TTC549 (cell line): ENCODE data around the gene LBX1.

Source experiments
- FAIRE-seq: peaks from 2 replicates; lab custom pipeline; 2012; peaks lifted over from hg19 to GRCh38; lab: Jason Lieb, UNC

LBX1 gene

DNA sequence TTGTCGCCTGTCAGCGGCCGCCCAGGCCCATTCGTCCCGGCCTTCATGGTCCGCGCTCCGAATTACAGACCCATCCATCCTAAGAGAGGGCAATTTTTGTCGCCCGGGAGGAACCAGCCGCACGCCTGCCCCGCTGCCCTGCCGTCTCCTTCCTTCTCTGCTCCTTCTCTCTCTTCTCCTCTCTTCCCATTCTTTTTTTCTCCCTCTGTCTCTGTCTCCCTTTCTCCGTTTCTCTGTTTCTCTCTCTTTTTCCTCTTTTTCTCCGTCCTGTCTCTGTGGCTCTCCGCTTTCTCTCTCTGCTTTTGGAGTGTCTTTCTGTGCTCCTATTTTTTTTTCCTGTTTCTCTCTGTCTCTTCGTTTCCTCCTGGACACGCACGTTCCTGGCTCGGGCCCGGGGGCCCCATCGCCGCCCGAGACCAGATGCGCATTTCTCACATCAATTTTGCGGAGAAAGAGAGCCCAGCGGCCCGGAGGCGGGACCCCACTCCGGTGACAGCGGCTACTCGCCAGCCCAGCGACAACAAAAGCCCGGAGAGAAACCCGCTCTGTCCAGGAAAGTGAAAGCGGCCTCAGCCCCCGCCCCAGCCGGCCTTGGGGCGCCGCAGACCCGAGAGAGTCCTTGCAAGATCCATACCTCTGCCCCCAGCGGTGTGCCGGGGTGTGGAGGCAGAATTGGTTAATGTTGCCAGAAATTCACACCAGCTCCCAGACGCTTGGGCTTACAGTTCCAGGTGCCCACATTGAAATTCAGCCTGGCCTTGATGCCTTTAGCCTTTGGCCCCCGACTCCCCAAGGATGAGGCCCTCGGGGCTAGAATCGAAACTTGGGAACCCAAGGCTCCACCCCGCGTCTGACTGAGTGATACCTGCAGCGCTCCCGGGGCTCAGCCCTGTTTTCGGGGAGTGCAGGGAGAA lies 4.1 kb downstream of the LBX1 start:
- FAIRE-seq: no peak

DNA sequence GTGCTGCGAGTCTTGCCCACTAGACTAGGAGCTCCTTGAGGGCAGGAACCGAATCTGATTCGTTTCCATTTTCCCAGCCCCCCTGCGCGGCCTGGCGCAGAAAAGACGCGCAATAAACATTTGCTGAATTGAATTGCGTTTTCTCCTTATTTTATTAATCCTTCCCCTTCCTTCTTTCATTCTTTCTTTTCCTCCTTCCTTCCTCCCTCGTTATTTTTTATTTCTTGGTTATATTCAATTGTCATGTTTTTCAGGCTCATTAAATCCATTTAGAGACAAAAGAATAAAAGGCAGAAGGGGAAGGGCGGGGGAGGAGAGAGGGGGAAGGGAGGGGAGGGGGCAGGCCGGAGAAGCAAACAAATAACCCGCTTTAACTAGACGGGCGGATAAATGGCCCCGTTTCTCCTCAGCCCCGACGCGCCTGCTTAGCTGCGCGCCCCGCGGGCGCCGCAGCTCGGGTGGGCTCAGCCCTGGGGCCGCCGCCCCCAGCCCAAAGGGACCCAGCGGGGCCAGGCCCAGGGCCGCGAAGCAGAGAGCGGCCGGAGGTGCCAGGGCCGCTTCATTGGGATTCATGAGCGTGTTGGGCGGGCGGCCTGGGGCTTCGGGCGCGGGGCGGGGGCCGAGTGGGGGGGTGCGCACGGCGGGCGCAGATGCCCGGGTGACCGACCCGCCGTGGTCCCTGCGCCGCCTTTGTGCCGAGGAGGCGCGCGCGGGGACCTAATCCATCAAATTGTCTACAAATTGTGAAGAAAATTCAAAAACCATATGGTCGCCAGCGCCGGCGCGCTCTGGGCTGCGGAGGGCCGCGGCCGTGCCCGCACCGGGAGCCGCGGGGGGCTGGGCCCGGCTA lies 5.0 kb downstream of the LBX1 start:
- FAIRE-seq: no peak

DNA sequence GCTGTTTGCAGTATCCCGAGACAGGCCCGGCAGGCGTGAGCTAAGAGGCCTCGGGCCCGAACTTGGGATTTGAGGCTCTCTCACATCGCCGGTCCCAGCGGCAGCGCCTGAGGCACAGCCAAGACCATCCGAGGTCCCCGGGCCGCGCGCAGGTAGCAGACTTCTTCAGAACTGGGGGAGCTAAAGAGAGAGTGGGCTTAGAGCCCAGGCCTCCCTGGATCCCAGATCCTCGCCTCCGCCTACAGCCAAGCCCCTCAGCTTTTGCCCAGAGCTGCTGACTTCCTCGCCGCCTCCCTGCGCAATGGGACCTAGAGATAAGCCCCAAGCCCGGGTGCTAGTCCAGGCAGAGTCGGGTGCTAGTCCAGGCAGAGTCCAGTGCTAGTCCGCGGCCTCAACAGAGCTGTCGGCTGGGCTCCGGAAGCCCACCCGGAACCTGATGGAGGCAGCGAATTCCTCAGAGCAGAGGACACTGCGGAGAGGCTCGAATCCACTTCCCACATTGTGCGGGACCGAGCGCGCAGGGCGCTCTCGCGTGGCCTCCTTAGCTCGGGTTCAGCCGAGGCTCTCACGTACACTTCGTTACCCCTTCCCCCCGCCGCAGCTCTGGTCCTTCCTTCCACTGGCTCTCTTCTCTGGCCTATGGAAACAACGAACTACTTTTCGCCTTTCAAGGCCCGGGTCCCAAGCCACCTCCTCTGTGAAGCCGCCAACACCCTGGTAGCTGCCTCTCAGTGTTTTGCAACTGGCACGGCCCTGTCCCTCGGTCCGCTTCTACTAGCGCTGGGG lies 5.8 kb downstream of the LBX1 start:
- no peak for FAIRE-seq

DNA sequence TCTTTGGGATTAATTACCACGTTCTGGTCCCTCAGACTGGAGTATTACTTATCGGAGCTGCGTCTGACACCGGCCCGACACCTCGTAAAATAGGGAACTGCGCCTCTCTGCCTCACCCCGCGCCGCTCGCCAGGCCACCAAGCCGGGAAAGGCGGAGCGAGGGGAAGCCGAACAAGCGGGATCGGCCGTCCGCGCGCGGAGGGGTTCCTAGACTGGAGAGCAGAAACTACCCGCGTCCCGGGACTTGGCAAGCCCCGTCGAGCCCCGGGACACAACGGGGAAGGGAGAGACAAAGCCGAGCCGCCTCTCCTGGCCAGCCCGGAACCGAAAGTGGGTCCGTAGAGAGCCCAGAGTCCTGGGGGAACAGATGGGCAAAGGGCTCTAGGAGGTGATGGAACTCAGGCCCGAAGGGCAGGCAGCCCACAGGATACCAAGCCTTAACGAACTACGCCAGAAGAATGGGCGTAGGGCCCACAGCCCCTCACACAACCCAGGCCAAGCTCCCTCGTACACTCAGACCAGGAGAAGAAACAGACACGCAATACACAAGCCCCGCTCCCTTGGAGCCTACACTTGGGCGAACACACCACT lies 6.5 kb downstream of the LBX1 start:
- FAIRE-seq: no peak

DNA sequence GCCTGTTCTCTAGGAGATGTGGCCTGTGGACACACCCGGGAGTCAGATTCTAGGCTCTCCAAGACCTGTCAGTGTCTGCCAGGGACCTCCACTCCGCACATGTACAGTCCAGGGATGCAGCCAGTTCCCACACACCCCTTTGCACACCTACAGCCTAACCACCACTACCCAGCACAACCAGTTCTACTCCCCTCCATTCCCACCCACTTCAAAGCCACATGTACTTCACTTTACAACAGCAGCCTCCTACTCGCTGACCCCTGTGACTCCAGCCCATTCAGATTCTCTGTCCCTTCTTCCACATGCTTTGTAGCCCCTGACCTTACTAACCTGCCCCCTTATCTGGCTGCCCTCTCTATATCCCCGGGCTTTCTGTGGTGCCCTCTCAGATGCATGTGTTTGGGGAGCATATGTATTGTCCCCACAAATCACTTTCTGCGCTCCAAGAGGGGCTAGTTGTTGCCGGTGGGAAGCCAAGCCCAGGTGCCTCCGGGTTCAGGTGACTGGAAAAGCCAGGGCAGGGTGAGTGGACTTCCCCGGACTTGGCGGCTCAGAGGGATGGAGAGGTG lies 7.2 kb downstream of the LBX1 start:
- FAIRE-seq: no peak

DNA sequence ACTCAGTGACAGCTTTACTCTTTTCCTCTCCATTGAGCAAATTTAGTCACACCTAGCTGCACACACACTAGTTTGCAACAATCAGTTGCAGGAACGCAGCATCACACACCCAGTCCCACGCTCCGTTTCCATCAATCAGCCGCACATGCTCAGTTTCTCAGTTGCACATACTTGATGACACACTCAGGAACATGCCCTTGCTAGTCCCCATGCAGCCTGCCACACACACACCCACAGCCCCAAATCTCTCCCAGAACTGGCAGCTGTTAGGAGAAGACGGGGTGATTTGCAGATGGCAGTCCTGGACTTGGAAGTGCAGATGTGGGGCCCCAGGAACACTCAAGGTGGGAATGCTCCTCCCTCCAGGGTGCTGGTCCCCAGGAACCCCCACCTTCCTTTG lies 7.7 kb downstream of the LBX1 start:
- no peak for FAIRE-seq

DNA sequence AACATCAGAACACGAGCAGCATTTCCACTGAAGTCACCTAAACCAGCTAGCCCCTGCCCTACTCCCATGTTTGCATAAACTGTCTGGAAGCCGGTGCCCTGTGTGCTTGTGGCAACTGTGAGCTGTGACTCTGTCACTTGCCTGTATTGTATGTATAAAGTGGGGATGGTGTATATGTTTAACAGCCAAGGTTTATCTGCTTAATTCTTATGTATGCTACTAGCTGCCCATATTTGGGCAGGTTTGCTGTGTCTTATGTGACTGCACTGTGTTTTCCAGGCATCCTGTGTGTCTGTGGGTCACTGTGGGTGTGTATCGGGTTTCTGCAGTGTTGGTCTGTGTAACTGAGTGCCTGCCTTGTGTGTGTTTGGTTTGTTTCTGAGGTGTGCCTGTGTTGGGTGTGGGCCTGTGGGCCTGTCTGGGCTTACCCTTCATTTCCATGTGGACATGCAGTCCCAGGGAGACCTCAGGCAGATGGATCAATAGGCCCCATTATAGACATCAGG lies 9.3 kb downstream of the LBX1 start:
- no peak for FAIRE-seq

DNA sequence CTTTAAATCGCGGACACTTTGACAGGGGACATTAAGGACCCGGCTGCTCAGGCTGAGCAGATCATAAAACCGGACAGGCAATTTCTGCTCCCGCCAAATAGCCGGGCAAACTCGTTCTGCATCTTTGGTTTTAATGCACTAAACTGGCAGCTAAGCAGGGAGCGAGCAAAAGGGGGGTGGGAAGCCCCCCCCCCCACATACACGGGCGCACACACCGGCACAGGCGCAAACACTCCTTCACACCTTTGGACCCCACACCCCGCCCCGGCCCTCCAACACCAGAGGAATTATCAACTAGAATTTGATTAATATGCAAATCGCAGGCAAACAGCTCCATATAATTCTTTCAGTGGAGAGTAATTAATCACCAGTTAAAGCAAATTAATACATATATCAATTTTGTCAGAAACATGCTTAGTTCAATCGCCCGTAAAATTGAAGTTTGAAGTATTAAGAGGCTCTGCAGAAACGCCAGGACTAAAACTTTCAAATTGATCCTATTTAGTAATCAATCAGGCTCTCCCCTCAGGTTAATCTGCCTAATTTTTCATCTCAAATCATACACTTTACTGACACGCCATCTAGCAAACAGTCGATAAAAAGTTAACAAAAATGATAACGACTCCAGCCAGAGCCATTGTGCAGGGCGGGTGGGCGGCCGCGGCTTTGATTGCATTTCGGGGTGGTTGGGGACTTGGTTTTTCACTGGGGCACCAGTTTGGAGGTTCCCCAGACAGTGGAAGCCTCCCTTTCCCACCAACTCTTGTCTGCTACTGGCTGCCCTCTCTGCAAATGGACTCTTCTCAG lies 9.9 kb downstream of the LBX1 start:
- no peak for FAIRE-seq

DNA sequence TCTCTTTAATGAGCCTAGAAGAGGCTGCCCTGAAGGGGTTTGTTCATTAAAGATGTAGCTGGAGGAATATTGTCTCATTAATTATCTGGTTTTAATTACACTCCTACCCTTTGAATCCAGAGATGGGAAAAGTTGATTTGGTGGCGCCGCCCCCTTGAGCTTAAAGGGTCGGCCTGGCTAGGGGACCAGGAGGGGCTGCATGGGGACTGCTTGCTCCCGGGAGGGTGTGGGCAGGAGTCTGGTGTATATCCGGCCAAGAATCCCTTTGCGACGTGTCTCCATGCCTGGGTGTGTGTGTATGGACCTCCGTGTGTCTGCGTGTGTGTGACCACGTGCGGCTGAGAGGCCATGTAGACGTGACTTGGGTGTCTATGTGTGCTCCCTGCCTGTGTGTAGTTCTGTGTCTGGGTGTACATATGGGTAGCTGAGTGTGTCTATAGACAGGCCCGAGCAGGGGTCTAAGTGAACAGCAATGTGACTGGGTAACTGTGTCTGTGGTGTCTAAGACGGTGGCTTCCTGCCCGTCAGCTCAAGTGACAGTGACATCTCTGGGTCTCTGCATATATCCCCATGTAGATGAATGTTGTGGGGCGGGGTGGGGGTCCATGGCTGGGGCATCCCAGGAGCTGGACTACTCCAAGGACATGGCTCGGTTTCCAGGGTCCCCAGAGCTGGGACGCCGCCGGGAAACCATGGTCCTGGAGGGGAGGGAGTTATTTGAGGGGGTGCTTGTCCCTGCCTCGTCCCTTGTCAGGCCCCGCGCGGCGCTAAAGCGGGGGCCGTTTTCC lies 10.7 kb downstream of the LBX1 start:
- no peak for FAIRE-seq

DNA sequence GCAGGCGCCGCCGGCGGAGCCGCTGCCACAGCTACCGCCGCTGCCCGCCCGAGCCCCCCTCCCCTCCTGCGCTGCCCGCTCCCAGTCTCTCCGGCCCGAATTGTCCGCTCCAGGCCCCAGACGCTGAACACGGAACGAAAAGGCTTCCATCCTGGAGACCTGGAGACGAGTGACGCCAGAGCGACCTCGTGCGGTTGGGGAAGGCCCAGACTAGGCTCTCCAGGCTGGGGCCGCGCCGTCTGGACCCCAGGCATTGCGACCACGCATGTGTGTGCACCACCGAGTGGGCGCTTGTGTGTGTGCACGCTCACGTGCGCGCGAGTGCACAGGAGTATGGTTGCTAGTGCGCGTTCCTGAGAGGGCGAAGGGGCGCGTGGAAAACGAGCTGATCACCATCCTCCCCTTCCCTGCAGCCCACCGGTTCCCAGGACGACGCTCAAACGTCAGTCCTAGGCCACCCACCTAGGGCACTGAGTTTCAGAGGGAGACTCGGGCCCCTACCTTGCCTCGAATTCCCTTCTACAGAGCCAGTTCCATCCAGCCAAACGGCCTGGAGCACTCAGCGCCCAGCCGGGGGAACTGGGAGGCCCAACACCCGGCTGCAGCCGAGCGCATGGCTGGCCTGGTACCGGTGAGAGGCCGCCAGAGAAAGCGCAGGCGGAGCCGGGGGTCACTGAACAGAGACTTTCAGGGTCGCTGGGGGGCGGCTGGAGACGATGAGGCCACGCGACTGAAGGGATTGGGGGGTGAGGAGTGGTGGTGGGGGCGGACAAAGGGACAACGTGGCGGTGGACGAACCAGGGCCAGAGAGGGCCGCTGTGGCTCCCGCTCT lies 11.6 kb downstream of the LBX1 start:
- no peak for FAIRE-seq

DNA sequence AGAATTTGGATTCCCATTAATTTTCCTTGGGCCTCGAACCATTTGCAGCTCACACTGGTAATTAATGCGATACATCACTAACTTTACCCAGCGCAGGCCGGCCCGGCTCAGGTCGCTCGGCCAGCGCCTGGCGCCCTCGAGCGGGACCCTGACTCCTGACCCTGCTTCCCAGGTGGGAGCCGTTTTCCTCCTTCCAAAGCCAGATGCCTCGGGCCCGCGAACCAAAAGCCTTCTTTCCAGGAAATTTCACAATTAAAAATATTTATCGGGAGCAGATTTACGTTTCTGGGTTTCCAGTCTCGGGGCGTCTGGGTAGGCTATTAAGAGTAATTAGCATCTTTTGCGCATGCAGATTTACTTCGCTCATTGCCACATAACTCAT lies 12.2 kb downstream of the LBX1 start:
- no peak for FAIRE-seq

DNA sequence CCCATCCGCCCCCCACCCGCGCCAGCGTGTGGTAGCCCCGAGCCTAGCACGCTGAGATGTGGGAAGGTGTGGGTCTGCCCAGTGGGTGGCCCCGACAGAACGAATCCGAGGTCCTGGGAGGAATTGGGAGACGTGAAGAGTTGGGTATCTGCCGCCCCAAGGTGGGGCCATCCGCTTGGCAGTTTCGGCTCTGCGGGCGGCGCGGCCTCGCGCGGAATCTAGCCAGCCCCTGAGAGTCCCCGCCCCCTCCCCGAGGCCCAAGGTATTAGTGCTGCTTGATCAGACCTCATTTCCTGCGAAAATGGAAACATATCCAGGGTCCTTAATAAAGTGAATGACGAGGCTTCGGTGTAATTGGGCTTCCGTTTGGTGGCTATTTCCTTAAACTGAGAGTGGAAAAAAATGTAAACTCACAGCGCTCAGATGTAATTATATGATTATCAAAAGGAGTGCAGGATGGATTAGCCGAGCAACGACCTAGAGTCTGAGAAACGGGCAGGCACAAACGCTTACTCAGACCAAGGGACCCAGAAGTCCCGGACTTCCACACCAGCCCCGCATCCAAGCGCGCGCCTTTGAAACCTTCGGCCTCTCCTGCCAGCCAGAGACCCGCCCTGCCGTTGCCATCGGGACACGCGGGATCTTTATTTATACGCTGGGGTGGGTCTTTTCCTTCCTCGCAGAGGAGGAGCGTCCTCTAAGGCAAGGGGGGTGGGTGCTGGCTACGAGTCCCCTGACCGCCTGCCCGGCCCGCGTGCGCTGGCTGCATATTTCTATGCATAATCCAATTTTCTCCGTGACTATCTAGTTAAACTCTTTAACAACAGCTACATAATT lies 12.8 kb downstream of the LBX1 start:
- no peak for FAIRE-seq

DNA sequence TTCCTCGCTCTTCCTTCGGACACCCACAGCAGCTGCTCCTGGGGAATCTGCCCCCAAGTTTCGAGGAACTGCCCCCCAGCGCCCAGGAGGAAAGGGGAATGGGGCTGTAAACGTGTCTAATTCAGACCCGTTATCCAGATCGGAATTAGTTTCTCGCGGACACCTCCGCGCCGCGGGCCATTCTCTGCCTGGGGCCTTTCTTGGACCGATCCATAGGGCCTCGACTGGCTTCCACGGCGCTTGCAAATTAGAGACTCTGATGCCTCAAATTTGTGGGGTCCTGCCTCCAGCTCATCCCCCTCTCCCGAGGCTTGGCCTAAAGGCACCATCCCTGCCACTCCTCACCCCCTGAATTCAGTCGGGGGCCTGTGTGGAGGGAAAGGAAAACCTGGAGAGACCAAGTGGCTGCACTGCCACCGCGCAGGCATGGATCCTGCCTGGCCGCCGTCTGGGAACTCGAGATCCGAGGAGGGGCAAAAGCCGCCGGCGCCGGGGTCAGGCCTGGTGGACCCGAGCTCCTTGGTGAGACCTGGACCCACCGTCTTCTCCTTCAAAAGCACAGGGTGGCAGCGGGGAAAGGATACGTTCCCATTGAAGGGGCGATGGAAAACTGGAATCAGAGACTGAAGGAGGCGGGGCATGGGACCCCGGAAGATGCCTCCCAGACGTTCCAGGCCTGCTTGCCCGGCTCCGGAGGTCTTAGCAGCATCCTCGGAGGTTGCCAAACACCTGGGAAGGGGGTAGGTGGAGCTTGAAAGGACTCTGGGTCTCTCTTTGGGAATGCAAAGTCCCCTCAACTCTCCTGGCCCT lies 13.7 kb downstream of the LBX1 start:
- FAIRE-seq: no peak

DNA sequence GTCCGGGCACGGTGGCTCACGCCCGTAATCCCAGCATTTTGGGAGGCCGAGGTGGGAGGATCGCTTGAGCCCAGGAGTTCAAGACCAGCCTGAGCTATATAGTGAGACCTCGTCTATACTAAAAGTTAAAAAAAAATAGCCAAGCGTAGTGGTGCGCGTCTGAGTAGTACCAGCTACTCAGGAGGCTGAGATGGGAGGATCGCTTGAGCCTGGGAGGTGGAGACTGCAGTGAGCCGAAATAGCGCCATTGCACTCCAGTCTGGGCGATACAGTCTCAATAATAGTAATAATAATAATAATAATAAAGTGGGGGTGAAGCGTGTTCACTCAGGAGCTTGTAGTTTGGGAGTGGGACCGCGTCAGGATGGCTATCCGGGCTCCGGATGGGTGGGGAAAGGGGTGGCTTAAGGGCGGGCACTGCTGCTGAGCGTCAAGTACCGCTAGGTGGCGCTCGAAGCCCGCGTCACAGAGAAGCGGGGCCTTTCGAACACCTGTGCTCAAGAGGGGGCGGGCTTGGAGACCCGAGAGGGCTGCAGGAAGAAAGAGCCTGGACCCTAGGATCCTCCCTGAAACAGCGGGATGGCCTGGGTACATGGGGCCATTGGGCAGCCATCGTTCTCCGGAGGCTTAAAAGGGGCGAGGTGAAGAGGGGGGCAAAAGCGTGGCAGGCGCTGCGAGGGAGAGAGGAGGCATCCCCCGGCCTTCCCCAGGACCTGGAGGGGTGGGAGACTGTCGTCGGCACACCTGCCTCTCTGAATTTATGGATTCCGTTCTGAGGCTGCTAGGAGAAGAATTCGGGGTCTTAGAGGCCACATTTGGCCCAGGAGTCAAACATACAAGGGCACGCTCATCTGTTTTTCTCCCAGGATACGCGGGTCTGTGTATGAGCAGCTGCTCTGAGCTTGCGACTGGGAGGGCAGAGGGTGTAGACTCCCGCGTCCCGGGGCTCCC lies 14.5 kb downstream of the LBX1 start:
- FAIRE-seq: no peak

DNA sequence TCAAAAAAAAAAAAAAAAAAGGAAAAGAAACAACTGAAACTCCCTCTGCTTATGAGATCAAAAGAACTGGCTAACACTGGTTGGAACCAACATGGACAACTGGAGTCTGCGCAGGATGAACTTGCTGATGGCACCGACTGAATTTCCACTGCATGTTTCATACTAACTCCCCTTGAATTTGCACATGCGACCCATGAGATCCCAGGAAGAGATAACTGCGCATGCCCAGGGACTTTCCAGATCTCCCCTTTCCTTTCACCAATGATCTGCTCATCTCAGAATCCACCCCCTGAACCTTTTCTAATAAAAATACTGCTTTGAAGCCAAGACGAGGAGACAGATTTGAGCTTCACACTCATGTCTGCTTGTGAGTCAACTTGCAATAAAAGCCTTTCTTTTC lies 20.7 kb downstream of the LBX1 start:
- FAIRE-seq: no peak

DNA sequence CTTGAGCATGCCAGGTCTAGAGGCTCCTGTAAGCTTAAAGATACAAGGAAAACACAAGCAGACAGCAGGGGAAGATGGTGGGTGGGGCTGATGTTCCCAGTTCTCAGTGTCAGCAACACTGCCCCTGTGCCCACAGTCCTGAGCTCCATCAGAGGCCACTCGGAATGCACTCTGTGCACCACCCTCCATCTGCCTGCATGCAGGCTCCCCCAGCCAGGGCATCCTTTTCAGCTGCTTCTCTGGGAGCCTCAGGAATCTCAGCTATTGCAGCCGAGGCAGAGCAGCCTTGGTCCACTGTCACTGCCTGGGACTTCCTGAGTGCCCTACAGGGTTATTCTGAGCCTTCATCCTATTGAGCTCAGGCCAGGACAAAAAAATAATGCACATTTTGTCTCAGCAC lies 22.2 kb downstream of the LBX1 start:
- FAIRE-seq: no peak
